ENCODE data around the gene PCED1B. TPM values are rescaled to one million over a fixed set of nuclear protein-coding genes. Genes with fewer than 3 reads are reported as not detected.

Gene PCED1B
- total RNA-seq, 1 experiment from 2014 or later = 22.8 TPM

DNA sequence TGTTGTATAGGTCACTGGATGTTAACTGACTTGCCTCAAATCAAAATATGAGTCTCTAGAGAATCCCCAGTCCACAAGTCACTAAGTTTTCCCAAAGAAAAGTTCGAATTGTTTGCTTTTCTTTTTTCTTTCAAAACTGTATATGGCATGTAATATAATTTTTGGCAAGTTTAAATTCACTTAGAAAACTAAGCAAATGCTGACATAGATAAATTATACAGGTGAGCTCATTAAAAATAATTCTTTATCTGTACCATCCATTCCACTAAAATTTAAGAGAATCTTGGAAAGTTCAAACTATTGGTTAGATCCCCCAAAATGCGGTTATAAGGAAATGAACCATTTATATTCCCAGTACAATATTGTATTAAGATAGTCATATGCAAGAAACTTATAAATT is 145.9 kb downstream of the PCED1B start:
- Histone ChIP-seq H3K4me2 (ENCODE audit: low read depth, low read length, poor library complexity, severe bottlenecking) (peak overlapping the region; percentile 66), H3K4me1 (ENCODE audit: low read length) (peaks cover 60% of the 10 kb centered on the region)

DNA sequence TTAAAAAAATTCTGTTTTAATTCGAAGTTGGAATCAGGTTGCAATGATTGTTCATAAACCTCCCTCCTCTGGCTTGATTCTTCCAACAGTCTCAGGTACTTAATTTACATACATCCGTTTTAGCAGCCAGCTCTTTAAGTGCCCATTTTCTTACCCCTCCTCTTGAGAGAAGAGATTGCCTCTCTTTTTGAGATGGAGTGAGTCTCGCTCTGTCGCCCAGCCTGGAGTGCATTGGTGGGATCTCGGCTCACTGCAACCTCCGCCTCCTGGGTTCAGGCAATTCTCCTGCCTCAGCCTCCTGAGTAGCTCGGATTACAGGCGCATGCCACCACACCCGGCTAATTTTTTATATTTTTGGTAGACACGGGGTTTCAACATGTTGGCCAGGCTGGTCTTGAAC is 146.8 kb downstream of the PCED1B start:
- Histone ChIP-seq H3K79me2 (ENCODE audit: low read length) (peaks cover 92% of the 10 kb centered on the region), H4K20me1 (ENCODE audit: insufficient read depth, low read depth, low read length) (no peaks in the 10 kb centered on the region), H3K4me1 (ENCODE audit: low read length) (peaks cover 56% of the 10 kb centered on the region), H3K9me2 (replicated peaks; ENCODE audit: insufficient read depth, low read length) (no peaks in the 10 kb centered on the region), H3K4me3 (ENCODE audit: low read length) (no peak overlapping the region), H3K9ac (ENCODE audit: low read length) (no peak overlapping the region), H3K4me2 (ENCODE audit: low read depth, low read length, poor library complexity, severe bottlenecking) (peak overlapping the region; percentile 66), H3K9me3 (ENCODE audit: low read length) (no peaks in the 10 kb centered on the region), H3K27me3 (ENCODE audit: low read length) (no peaks in the 10 kb centered on the region), H3K27ac (ENCODE audit: low read length) (peak overlapping the region; percentile 71), H2AFZ (ENCODE audit: low read length) (no peak overlapping the region), H3K36me3 (ENCODE audit: insufficient read depth, low read length) (0 out of 2 replicates have a peak, but pooled peaks cover 4% of the 10 kb centered on the region)
- peak; percentile 61 for DNase-seq

More for the DNA sequence above, 145.9 kb downstream of the PCED1B start:
- peak overlapping the region; percentile 71 for H3K27ac ChIP-seq (ENCODE audit: low read length)
- no peaks in the 10 kb centered on the region for H3K27me3 ChIP-seq (ENCODE audit: low read length)
- DNase-seq = no peak
- H3K36me3 ChIP-seq (ENCODE audit: insufficient read depth, low read length) = 0 out of 2 replicates have a peak, but pooled peaks cover 4% of the 10 kb centered on the region
- H3K9ac ChIP-seq (ENCODE audit: low read length) = peak overlapping the region; percentile 28; the same call in 1 of the 2 replicates
- H3K4me3 ChIP-seq (ENCODE audit: low read length) = peak overlapping the region; percentile 26; the same call in 1 of the 2 replicates
- H2AFZ ChIP-seq (ENCODE audit: low read length) = no peak overlapping the region
- no peaks in the 10 kb centered on the region for H3K9me2 ChIP-seq (replicated peaks; ENCODE audit: insufficient read depth, low read length)
- peaks cover 91% of the 10 kb centered on the region for H3K79me2 ChIP-seq (ENCODE audit: low read length)
- H4K20me1 ChIP-seq (ENCODE audit: insufficient read depth, low read depth, low read length) = no peaks in the 10 kb centered on the region
- no peaks in the 10 kb centered on the region for H3K9me3 ChIP-seq (ENCODE audit: low read length)

DNA sequence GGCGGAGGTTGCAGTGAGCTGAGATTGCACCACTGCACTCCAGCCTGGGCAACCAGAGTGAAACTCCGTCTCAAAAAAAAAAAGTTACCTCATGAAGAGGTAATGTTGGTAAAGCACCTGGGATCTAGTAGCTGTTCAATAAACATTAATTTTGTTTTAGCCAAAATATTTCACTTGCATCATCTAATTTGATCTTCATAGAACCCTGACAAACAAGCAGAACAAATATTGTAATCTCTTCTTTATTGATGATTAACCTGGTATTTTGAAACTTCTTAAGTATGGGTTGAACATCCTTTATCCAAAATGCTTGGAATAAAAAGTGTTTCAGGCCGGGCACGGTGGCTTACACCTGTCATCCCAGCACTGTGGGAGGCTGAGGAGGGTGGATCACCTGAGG is 149.4 kb downstream of the PCED1B start:
- Histone ChIP-seq H3K36me3 (ENCODE audit: insufficient read depth, low read length) (0 out of 2 replicates have a peak, but pooled peaks cover 4% of the 10 kb centered on the region), H3K4me3 (ENCODE audit: low read length) (no peak overlapping the region), H3K27me3 (ENCODE audit: low read length) (no peaks in the 10 kb centered on the region), H3K4me2 (ENCODE audit: low read depth, low read length, poor library complexity, severe bottlenecking) (no peak overlapping the region), H3K79me2 (ENCODE audit: low read length) (peaks cover 94% of the 10 kb centered on the region), H3K27ac (ENCODE audit: low read length) (no peak overlapping the region), H3K9ac (ENCODE audit: low read length) (no peak overlapping the region), H3K9me2 (replicated peaks; ENCODE audit: insufficient read depth, low read length) (no peaks in the 10 kb centered on the region), H4K20me1 (ENCODE audit: insufficient read depth, low read depth, low read length) (no peaks in the 10 kb centered on the region), H3K4me1 (ENCODE audit: low read length) (peaks cover 33% of the 10 kb centered on the region), H3K9me3 (ENCODE audit: low read length) (no peaks in the 10 kb centered on the region), H2AFZ (ENCODE audit: low read length) (no peak overlapping the region)
- DNase-seq = no peak

DNA sequence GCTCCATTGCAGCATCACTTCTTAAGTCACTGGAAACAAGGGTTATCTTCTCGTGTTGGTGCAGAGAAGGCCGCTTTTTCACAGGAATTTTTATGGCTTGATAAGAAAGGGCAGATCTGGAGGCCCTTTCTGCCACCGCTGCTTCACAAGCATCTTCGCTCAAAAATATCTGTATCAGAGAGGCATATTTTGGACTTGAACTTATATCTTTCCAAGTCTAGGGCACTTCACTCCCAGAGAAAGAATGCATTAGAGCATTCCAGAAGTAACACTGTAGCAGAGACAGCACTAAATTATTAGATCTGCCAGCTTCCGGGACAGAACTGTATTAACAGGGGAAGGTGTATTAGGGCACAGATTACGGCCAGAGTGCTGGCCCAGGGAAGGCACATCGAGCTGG is 152.0 kb downstream of the PCED1B start:
- Histone ChIP-seq H2AFZ (ENCODE audit: low read length) (no peak overlapping the region), H3K9ac (ENCODE audit: low read length) (no peak overlapping the region), H3K79me2 (ENCODE audit: low read length) (peaks cover 86% of the 10 kb centered on the region), H3K27me3 (ENCODE audit: low read length) (no peaks in the 10 kb centered on the region), H3K9me2 (replicated peaks; ENCODE audit: insufficient read depth, low read length) (no peaks in the 10 kb centered on the region), H3K36me3 (ENCODE audit: insufficient read depth, low read length) (peaks cover 23% of the 10 kb centered on the region), H3K4me2 (ENCODE audit: low read depth, low read length, poor library complexity, severe bottlenecking) (no peak overlapping the region), H3K4me3 (ENCODE audit: low read length) (no peak overlapping the region), H3K27ac (ENCODE audit: low read length) (no peak overlapping the region), H3K9me3 (ENCODE audit: low read length) (no peaks in the 10 kb centered on the region), H3K4me1 (ENCODE audit: low read length) (peaks cover 6% of the 10 kb centered on the region), H4K20me1 (ENCODE audit: insufficient read depth, low read depth, low read length) (no peaks in the 10 kb centered on the region)
- DNase-seq = no peak

DNA sequence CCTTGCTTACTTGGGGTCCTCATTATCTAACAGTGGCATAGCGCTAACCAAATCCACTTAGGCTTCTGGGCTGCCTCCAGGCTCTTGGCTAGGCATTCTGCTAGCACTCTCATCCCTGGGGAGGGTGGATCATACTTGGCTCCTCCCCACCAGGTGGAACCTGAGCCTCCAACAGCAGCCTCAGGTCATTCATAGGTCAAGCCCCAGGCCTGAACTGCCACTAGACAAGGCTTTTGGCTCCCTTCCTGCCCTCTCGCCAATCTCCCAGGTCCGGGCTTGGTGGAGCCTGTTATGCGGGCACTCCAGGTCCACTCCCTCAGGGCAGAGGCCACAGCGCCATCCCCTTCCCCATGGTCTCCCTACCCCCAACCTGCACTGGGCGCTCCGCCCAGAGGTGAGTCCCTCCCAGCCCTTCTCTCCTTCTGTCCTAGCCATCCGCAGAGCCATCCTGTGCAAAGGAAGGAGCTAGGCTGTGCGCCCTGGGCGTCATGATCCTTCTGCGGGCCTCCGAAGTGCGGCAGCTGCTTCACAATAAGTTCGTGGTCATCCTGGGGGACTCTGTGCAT is 155.2 kb downstream of the PCED1B start:
- Histone ChIP-seq H3K4me1 (ENCODE audit: low read length) (no peaks in the 10 kb centered on the region), H3K36me3 (ENCODE audit: insufficient read depth, low read length) (peaks cover 19% of the 10 kb centered on the region)

DNA sequence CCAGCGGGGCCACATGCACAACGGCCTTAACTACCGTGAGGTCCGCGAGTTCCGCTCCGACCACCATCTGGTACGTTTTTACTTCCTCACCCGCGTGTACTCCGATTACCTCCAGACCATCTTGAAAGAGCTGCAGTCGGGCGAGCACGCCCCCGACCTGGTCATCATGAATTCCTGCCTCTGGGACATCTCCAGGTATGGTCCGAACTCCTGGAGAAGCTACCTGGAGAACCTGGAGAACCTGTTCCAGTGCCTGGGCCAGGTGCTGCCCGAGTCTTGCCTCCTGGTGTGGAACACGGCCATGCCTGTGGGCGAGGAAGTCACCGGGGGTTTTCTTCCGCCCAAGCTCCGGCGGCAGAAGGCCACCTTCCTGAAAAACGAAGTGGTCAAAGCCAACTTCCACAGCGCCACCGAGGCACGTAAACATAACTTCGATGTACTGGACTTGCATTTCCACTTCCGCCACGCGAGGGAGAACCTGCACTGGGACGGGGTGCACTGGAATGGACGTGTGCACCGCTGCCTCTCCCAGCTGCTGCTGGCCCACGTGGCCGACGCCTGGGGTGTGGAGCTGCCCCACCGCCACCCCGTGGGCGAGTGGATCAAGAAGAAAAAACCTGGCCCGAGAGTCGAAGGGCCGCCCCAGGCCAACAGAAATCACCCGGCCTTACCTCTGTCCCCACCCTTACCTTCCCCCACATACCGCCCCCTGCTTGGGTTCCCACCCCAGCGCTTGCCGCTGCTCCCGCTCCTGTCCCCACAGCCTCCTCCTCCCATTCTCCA is 156.0 kb downstream of the PCED1B start:
- peaks cover 59% of the 10 kb centered on the region for H3K79me2 ChIP-seq (ENCODE audit: low read length)
- no peaks in the 10 kb centered on the region for H4K20me1 ChIP-seq (ENCODE audit: insufficient read depth, low read depth, low read length)
- no peaks in the 10 kb centered on the region for H3K4me1 ChIP-seq (ENCODE audit: low read length)
- no peak overlapping the region for H3K27ac ChIP-seq (ENCODE audit: low read length)
- H3K4me3 ChIP-seq (ENCODE audit: low read length) = no peak overlapping the region
- no peak overlapping the region for H2AFZ ChIP-seq (ENCODE audit: low read length)
- no peak overlapping the region for H3K4me2 ChIP-seq (ENCODE audit: low read depth, low read length, poor library complexity, severe bottlenecking)
- DNase-seq = no peak
- H3K27me3 ChIP-seq (ENCODE audit: low read length) = no peaks in the 10 kb centered on the region
- peaks cover 19% of the 10 kb centered on the region for H3K36me3 ChIP-seq (ENCODE audit: insufficient read depth, low read length)
- H3K9me2 ChIP-seq (replicated peaks; ENCODE audit: insufficient read depth, low read length) = no peaks in the 10 kb centered on the region
- no peak overlapping the region for H3K9ac ChIP-seq (ENCODE audit: low read length)
- no peaks in the 10 kb centered on the region for H3K9me3 ChIP-seq (ENCODE audit: low read length)

More for the DNA sequence above, 155.2 kb downstream of the PCED1B start:
- Histone ChIP-seq H4K20me1 (ENCODE audit: insufficient read depth, low read depth, low read length) (no peaks in the 10 kb centered on the region), H3K9me3 (ENCODE audit: low read length) (no peaks in the 10 kb centered on the region), H3K27ac (ENCODE audit: low read length) (no peak overlapping the region), H3K9ac (ENCODE audit: low read length) (no peak overlapping the region), H3K79me2 (ENCODE audit: low read length) (peaks cover 64% of the 10 kb centered on the region), H3K9me2 (replicated peaks; ENCODE audit: insufficient read depth, low read length) (no peaks in the 10 kb centered on the region), H2AFZ (ENCODE audit: low read length) (no peak overlapping the region), H3K27me3 (ENCODE audit: low read length) (no peaks in the 10 kb centered on the region), H3K4me2 (ENCODE audit: low read depth, low read length, poor library complexity, severe bottlenecking) (no peak overlapping the region), H3K4me3 (ENCODE audit: low read length) (no peak overlapping the region)
- no peak for DNase-seq

DNA sequence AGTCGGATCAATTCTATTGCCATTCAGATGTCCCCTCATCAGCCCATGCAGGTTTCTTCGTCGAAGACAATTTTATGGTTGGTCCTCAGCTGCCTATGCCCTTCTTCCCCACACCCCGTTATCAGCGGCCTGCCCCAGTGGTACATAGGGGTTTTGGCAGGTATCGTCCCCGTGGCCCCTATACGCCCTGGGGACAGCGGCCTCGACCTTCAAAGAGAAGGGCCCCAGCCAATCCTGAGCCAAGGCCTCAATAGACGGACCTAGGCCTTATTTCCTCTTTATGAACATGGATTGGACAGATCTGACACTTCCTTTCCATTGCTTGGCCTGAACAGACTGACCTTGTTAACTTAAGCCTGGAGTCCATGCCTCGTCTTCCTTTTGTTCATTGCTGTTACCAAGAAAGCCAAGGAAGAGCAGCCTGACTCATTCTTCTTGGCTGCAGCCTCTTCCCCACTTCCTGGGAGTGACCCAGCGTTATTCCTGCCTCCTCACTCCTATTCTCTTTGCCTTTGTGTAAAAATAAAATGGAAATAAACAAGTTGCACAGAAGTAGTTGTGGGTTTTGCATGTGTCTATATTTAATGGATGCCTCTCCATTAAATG is 156.8 kb downstream of the PCED1B start:
- peaks cover 19% of the 10 kb centered on the region for H3K36me3 ChIP-seq (ENCODE audit: insufficient read depth, low read length)
- H4K20me1 ChIP-seq (ENCODE audit: insufficient read depth, low read depth, low read length) = no peaks in the 10 kb centered on the region
- H3K9me3 ChIP-seq (ENCODE audit: low read length) = no peaks in the 10 kb centered on the region
- no peak overlapping the region for H3K9ac ChIP-seq (ENCODE audit: low read length)
- H2AFZ ChIP-seq (ENCODE audit: low read length) = no peak overlapping the region
- H3K4me1 ChIP-seq (ENCODE audit: low read length) = no peaks in the 10 kb centered on the region
- H3K4me2 ChIP-seq (ENCODE audit: low read depth, low read length, poor library complexity, severe bottlenecking) = no peak overlapping the region
- H3K9me2 ChIP-seq (replicated peaks; ENCODE audit: insufficient read depth, low read length) = no peaks in the 10 kb centered on the region
- no peak overlapping the region for H3K4me3 ChIP-seq (ENCODE audit: low read length)
- no peaks in the 10 kb centered on the region for H3K27me3 ChIP-seq (ENCODE audit: low read length)
- no peak for DNase-seq
- H3K27ac ChIP-seq (ENCODE audit: low read length) = no peak overlapping the region
- H3K79me2 ChIP-seq (ENCODE audit: low read length) = peaks cover 52% of the 10 kb centered on the region

DNA sequence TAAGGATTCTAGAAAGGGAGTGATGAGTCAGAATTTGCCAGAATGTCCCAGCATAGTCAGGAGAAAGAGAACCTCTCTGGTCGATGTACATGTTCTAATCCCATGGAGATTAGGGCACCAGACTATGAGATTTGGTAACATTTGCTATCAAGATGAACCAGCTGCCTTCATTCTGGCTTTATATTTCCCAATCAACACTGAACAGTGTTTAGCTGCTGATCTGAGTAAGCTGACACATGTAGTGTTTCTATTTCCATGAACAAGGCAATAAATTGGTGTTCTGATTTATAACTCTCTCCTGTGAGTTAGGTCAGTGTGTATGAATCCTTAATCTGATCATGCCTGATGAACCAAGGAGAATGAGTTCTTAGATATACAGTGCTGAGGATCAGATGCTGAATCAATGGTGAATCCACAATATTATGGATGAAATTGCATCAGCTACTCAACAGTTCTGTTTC is 158.4 kb downstream of the PCED1B start:
- Histone ChIP-seq H3K9ac (ENCODE audit: low read length) (no peak overlapping the region), H3K27ac (ENCODE audit: low read length) (peak overlapping the region; percentile 29)

More for the DNA sequence above, 158.4 kb downstream of the PCED1B start:
- H2AFZ ChIP-seq (ENCODE audit: low read length) = no peak overlapping the region
- H3K4me1 ChIP-seq (ENCODE audit: low read length) = no peaks in the 10 kb centered on the region
- no peak overlapping the region for H3K4me3 ChIP-seq (ENCODE audit: low read length)
- peaks cover 37% of the 10 kb centered on the region for H3K79me2 ChIP-seq (ENCODE audit: low read length)
- H3K36me3 ChIP-seq (ENCODE audit: insufficient read depth, low read length) = peaks cover 19% of the 10 kb centered on the region
- no peaks in the 10 kb centered on the region for H3K9me2 ChIP-seq (replicated peaks; ENCODE audit: insufficient read depth, low read length)
- H4K20me1 ChIP-seq (ENCODE audit: insufficient read depth, low read depth, low read length) = no peaks in the 10 kb centered on the region
- no peaks in the 10 kb centered on the region for H3K9me3 ChIP-seq (ENCODE audit: low read length)
- no peak overlapping the region for H3K4me2 ChIP-seq (ENCODE audit: low read depth, low read length, poor library complexity, severe bottlenecking)
- no peaks in the 10 kb centered on the region for H3K27me3 ChIP-seq (ENCODE audit: low read length)
- no peak for DNase-seq
